RWPE1 (cell line): Measurements from ENCODE around the gene FIGN.

Experiments
- CTCF ChIA-PET: fragments of 350-600 bp; sonication (Branson Sonifier 250); formaldehyde crosslinking; extraction: SDS; loops from one replicate; lab custom pipeline; 2021; lab: Yijun Ruan, JAX
- POLR2A ChIA-PET: fragments of 400-600 bp; formaldehyde crosslinking; extraction: SDS; loops from one replicate; lab custom pipeline; 2020; ENCODE audit warnings: antibody characterized with exemption; ENCODE audit not compliant: low non-redundant PET; lab: Yijun Ruan, JAX
- DNase-seq: peaks from one replicate; pipeline ENCODE4 v3.0.0; 2012; ENCODE audit warnings: low spot score
- H3K27ac ChIP-seq: fragments of 450-650 bp; 2 replicates; pipeline ENCODE4 v1.5.1; 2017
- CTCF ChIP-seq: fragments of 450-650 bp; conservative IDR thresholded peaks from 2 replicates; pipeline ENCODE4 v1.5.1; 2017; ENCODE audit warnings: low read depth, mild to moderate bottlenecking

Gene FIGN

GRCh38 chr2:163774862-163775261 lies 39.1 kb upstream of the FIGN start:
- CTCF ChIA-PET = interaction anchor here (0.6 kb wide), 2 partner anchors 44 to 110 kb away, joined by 3 to 5 read pairs; no protein-coding TSS in a partner anchor
- peak; percentile 85 for DNase-seq
- H3K27ac ChIP-seq = no peak overlapping the region
- POLR2A ChIA-PET = no interaction called here
- TF ChIP-seq CTCF = no peak

GRCh38 chr2:163773276-163773675 lies 37.5 kb upstream of the FIGN start:
- POLR2A ChIA-PET = no interaction called here
- no peak for DNase-seq
- CTCF ChIA-PET = no interaction called here
- no peak overlapping the region for H3K27ac ChIP-seq
- TF ChIP-seq CTCF = no peak

- no peak overlapping the region for H3K27ac ChIP-seq
- TF ChIP-seq CTCF = no peak
- ChIA-PET POLR2A (no interaction called here), CTCF (no interaction called here)
- DNase-seq = peak; percentile 68
Measured at GRCh38 chr2:163771596-163771995, 35.8 kb upstream of the FIGN start.

- TF ChIP-seq CTCF = no peak
- no peak overlapping the region for H3K27ac ChIP-seq
- ChIA-PET CTCF (no interaction called here), POLR2A (no interaction called here)
- DNase-seq = no peak
Measured at GRCh38 chr2:163768881-163769695, 33.3 kb upstream of the FIGN start.

GRCh38 chr2:163767097-163767496 lies 31.3 kb upstream of the FIGN start:
- no peak for TF ChIP-seq CTCF
- H3K27ac ChIP-seq = no peak overlapping the region
- POLR2A ChIA-PET = no interaction called here
- CTCF ChIA-PET = no interaction called here
- no peak for DNase-seq

- ChIA-PET POLR2A (no interaction called here), CTCF (no interaction called here)
- no peak for TF ChIP-seq CTCF
Measured at GRCh38 chr2:163764566-163764965, 28.8 kb upstream of the FIGN start.

More at GRCh38 chr2:163764566-163764965, 28.8 kb upstream of the FIGN start:
- H3K27ac ChIP-seq = no peak overlapping the region
- DNase-seq = no peak
